ENCODE data around the gene CDS2.

- no peak for TF ChIP-seq CTCF (IDR thresholded peaks at IDR 0.05; ENCODE audit: low read length)
- no peak for TF ChIP-seq EZH2 (IDR thresholded peaks at IDR 0.05; ENCODE audit: borderline replicate concordance, low read length)
Observed at GRCh38 chr20:5197270-5197827, 70.5 kb downstream of the CDS2 start.

All from OCI-LY1 (cell line).